CD4-positive, alpha-beta T cell (primary cell): ENCODE results near the gene MRPS12. TPM values are rescaled to one million over a fixed set of nuclear protein-coding genes. Genes with fewer than 3 reads are reported as not detected.
A peak's percentile ranks its signal among the peaks of the same experiment; 100 is the strongest.

Experiments used
- ATAC-seq: fragments of 200-7000 bp; cut with Tn5 transposase; one replicate; pipeline ENCODE4 v1.10.0; 2022; ENCODE audit warnings: mild to moderate bottlenecking; ENCODE audit not compliant: poor library complexity
- CTCF ChIA-PET: fragments of 350-600 bp; sonication (Branson Sonifier 250); formaldehyde crosslinking; loops from one replicate; lab custom pipeline; 2021; ENCODE audit warnings: antibody characterized with exemption, inconsistent platforms; lab: Charles Lee
- POLR2A ChIA-PET: fragments of 350-600 bp; sonication (Branson Sonifier 250); formaldehyde crosslinking; loops from one replicate; lab custom pipeline; 2021; ENCODE audit warnings: antibody characterized with exemption, inconsistent platforms; lab: Charles Lee
- DNase-seq, 14 experiments: peaks; one replicate each; pipeline ENCODE4 v3.0.0-alpha.2; 2013 to 2020; ENCODE audit warnings: mixed read lengths in 2 of 14
- H3K27ac ChIP-seq, 2 donors: one replicate each; pipeline versions ENCODE4 v1.5.1 to v1.7.0; 2013; ENCODE audit warnings: low read length in 2 of 2, low read depth in 1 of 2, mild to moderate bottlenecking in 1 of 2
- H3K27me3 ChIP-seq, 2 experiments: 1 replicate in 1 of 2; 2 replicates in 1 of 2; pipeline versions ENCODE4 v1.6.1 to v1.7.0; 2013; ENCODE audit warnings: low read length in 2 of 2, control low read depth in 1 of 2, mild to moderate bottlenecking in 1 of 2, moderate library complexity in 1 of 2; ENCODE audit not compliant: insufficient read depth in 2 of 2, control insufficient read depth in 1 of 2
- H3K36me3 ChIP-seq: one replicate; pipeline ENCODE4 v1.6.1; 2013; ENCODE audit warnings: low read length, control low read depth; ENCODE audit not compliant: insufficient read depth
- H3K4me1 ChIP-seq: one replicate; pipeline ENCODE4 v1.6.1; 2013; ENCODE audit warnings: low read length, control low read depth; ENCODE audit not compliant: insufficient read depth
- H3K4me3 ChIP-seq: one replicate; pipeline ENCODE4 v1.5.1; 2013; ENCODE audit warnings: mild to moderate bottlenecking, low read length, moderate library complexity
- H3K9me3 ChIP-seq, 2 experiments: 1 replicate in 1 of 2; 2 replicates in 1 of 2; pipeline versions ENCODE4 v1.6.1 to v1.7.0; 2013; ENCODE audit warnings: low read length in 2 of 2, mild to moderate bottlenecking in 2 of 2, control low read depth in 1 of 2, moderate library complexity in 1 of 2; ENCODE audit not compliant: control insufficient read depth in 1 of 2, insufficient read depth in 1 of 2
- H3K27ac Mint-ChIP-seq: one replicate; pipeline ENCODE4 v1.8.0; 2020; ENCODE audit warnings: mixed read lengths
- H3K27me3 Mint-ChIP-seq: one replicate; pipeline ENCODE4 v1.8.0; 2021; ENCODE audit warnings: mixed read lengths
- H3K36me3 Mint-ChIP-seq: one replicate; pipeline ENCODE4 v1.8.0; 2021; ENCODE audit warnings: low read depth, mixed read lengths
- H3K4me1 Mint-ChIP-seq: one replicate; pipeline ENCODE4 v1.8.0; 2021; ENCODE audit warnings: low read depth, mixed read lengths
- H3K4me3 Mint-ChIP-seq: one replicate; pipeline ENCODE4 v1.8.0; 2020; ENCODE audit warnings: mild to moderate bottlenecking, mixed read lengths
- H3K9me3 Mint-ChIP-seq: one replicate; pipeline ENCODE4 v1.8.0; 2020; ENCODE audit warnings: mixed read lengths
- intact Hi-C, 2 experiments: fragments of 100-400 bp; cut with DNase I in 1 of 2; cut with micrococcal nuclease in 1 of 2; formaldehyde crosslinking; loops; one replicate each; pipeline versions ENCODE4 v1.15.1 to v1.9.0; 2023 to 2025; cut with DNase I, micrococcal nuclease
- total RNA-seq, 174 experiments: library from RNA in 2 of 174; stranded (reverse) in 2 of 174; gene quantifications; one replicate each; pipeline ENCODE4 v1.2.3 and lab custom pipeline; 2021 to 2026
- TF ChIP-seq, protein P1 (sequence below): fragments of 200-600 bp; IDR thresholded peaks from one replicate; pipeline ENCODE4 v1.8.0; 2022; ENCODE audit warnings: antibody characterized with exemption, mild to moderate bottlenecking

Gene MRPS12
- total RNA-seq, 2 experiments from 2014 or later, result 13.7 to 15.4 TPM

GRCh38 chr19:38945562-38946228 lies 15.0 kb downstream of the MRPS12 start:
- H3K4me1 ChIP-seq, result peaks cover 23% of the 10 kb centered on the region
- peaks cover 0 to 3% of the 10 kb centered on the region in 2 experiments for H3K27me3 ChIP-seq
- no peak overlapping the region for H3K27ac ChIP-seq
- Mint-ChIP-seq H3K36me3 (no peaks in the 10 kb centered on the region), H3K4me3 (no peak overlapping the region), H3K27me3 (no peaks in the 10 kb centered on the region), H3K4me1 (peaks cover 25% of the 10 kb centered on the region), H3K27ac (no peak overlapping the region), H3K9me3 (no peaks in the 10 kb centered on the region)
- POLR2A ChIA-PET, result no interaction called here
- CTCF ChIA-PET, result no interaction called here
- H3K9me3 ChIP-seq, result no peaks in the 10 kb centered on the region
- ATAC-seq (no peak), DNase-seq (peak in 1 of 14 experiments; percentile 40)
- TF ChIP-seq, protein P1, sequence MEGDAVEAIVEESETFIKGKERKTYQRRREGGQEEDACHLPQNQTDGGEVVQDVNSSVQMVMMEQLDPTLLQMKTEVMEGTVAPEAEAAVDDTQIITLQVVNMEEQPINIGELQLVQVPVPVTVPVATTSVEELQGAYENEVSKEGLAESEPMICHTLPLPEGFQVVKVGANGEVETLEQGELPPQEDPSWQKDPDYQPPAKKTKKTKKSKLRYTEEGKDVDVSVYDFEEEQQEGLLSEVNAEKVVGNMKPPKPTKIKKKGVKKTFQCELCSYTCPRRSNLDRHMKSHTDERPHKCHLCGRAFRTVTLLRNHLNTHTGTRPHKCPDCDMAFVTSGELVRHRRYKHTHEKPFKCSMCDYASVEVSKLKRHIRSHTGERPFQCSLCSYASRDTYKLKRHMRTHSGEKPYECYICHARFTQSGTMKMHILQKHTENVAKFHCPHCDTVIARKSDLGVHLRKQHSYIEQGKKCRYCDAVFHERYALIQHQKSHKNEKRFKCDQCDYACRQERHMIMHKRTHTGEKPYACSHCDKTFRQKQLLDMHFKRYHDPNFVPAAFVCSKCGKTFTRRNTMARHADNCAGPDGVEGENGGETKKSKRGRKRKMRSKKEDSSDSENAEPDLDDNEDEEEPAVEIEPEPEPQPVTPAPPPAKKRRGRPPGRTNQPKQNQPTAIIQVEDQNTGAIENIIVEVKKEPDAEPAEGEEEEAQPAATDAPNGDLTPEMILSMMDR, result no peak
- intact Hi-C loops, result no loop called here
- H3K36me3 ChIP-seq, result no peaks in the 10 kb centered on the region
- H3K4me3 ChIP-seq, result no peak overlapping the region

DNA sequence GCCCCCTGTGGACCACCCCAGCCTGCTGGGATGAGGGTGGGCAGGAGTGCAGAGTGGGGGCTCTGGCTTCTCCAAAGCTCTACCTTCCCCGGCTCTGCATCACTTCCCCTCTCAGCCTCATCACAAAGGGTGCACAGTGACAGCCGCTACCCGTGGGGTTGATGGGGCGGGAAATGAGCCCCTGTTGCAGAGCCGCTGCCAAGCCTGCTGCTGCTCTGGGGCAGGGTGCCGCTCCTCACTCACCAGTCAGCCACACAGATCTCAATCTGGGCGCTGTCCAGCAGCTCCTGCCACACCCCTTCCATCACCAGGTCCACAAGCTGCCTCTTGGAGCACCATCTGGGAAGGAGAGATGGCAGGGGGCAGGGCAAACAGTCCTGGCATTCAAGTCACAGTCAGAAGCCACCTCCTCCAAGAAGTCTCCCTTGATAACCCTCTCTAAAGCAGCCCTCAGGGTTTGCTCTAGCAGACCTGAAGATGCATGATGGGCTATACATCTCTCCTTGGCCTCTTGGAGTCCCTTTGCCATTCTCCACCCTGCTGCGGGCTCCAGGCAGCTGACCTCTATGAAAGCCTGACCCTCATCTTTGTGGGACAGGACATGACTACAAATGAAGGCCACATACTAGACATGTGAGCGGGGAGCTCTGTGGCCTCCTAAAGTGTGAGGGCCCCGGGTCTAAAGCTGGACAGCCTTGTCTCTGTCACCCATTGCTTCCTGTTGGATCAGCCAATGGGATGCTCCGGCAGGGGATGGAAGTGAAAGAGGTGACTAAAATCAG lies 15.7 kb downstream of the MRPS12 start:
- Mint-ChIP-seq H3K27ac (no peak overlapping the region), H3K4me1 (peaks cover 18% of the 10 kb centered on the region), H3K9me3 (no peaks in the 10 kb centered on the region), H3K4me3 (no peak overlapping the region), H3K27me3 (no peaks in the 10 kb centered on the region), H3K36me3 (no peaks in the 10 kb centered on the region)
- DNase-seq (peak in 1 of 14 experiments; percentile 16), ATAC-seq (no peak)
- H3K9me3 ChIP-seq, result no peaks in the 10 kb centered on the region
- intact Hi-C loops, result no loop called here
- H3K4me3 ChIP-seq, result no peak overlapping the region
- no peak overlapping the region for H3K27ac ChIP-seq
- CTCF ChIA-PET, result no interaction called here
- H3K4me1 ChIP-seq, result peaks cover 19% of the 10 kb centered on the region
- TF ChIP-seq, protein P1, result no peak
- peaks cover 0 to 3% of the 10 kb centered on the region in 2 experiments for H3K27me3 ChIP-seq
- no peaks in the 10 kb centered on the region for H3K36me3 ChIP-seq
- POLR2A ChIA-PET, result no interaction called here

DNA sequence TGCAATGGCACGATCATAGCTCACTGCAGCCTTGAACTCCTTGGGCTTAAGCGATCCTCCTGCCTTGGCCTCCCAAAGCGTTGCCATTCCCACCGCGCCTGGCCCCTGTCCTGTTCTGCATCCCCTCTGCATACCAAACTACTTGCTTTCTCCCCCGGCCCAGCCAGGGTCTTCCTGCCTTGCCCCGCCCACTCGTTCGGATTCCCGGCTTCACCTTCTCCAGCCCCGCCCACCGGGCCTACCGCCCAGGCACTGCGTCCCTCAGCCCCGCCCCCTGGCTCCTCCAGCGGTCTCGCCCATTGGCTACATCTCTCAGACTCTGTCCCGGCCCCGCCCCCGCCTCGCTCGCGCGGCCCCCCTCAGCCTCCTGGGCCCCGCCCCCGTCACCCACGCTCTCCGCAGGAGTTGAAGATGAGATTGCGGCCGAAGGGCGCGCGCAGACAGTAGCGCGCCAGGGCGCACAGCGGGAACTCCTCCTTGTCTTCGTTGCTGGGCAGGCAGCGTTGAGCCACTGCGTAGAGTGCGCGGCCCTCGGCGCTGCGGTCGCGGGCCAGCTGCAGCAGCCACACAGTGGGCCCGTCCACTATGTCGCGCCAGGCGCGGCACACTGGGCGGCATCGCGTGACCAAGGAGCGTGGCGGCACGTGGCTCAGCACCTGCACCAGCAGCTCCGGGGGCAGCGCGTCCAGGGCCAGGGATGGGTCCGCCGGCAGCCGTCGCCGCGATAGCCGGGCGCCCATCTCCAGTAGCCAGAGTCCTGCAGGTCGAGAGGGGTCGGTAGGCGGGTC lies 19.0 kb downstream of the MRPS12 start:
- intact Hi-C loops, result loop anchor here in 1 of 2 experiments (5.0 to 10.0 kb wide), 2 partner anchors 547 to 595 kb away; partner anchors contain the start of genes EID2 and FAM98C

More for the DNA sequence above, 19.0 kb downstream of the MRPS12 start:
- peak; percentile 60 to 90 (median 77) for DNase-seq
- H3K4me1 ChIP-seq, result peaks cover 18% of the 10 kb centered on the region
- no peaks in the 10 kb centered on the region for H3K9me3 ChIP-seq
- H3K36me3 ChIP-seq, result no peaks in the 10 kb centered on the region
- TF ChIP-seq, protein P1, result no peak
- peaks cover 6 to 8% of the 10 kb centered on the region in 2 experiments for H3K27me3 ChIP-seq
- H3K27ac ChIP-seq, result no peak overlapping the region
- no peaks in the 10 kb centered on the region for H3K36me3 Mint-ChIP-seq
- H3K4me3 Mint-ChIP-seq, result peak overlapping the region; percentile 72
- H3K9me3 Mint-ChIP-seq, result no peaks in the 10 kb centered on the region
- peak overlapping the region; percentile 20 for H3K4me3 ChIP-seq
- CTCF ChIA-PET, result no interaction called here
- no peak overlapping the region for H3K27ac Mint-ChIP-seq
- peaks cover 17% of the 10 kb centered on the region for H3K27me3 Mint-ChIP-seq
- POLR2A ChIA-PET, result no interaction called here
- peaks cover 13% of the 10 kb centered on the region for H3K4me1 Mint-ChIP-seq
- peak; percentile 94 for ATAC-seq
